Measurements from ENCODE around the gene EHMT1. TPM values are rescaled to one million over a fixed set of nuclear protein-coding genes. Genes with fewer than 3 reads are reported as not detected.
"Not testable (repeated sequence)": the region's sequence is repeated elsewhere in the genome, so short reads cannot be mapped to it uniquely, and the experiment has no call there.

EHMT1 gene
- total and polyA plus RNA-seq, 2 experiments from 2014 or later = 46.0 to 47.7 TPM

DNA sequence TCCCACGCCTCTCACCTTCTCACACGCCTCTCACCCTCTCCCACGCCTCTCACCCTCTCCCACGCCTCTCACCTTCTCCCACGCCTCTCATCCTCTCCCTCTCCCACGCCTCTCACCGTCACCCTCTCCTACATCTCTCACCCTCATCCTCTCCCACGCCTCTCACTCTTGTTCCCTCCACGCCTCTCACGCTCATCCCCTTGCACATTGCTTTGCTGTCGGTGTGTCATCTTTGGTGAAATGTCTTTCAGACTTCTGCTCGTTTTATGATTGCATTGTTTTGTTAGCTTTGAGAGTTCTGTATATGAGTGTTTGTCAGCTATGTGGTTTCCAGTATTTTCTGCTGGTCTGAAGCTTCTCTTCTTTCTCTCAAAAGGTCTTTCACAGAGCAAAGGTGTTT is 102.7 kb downstream of the EHMT1 start:
- H3K27ac ChIP-seq = no peak overlapping the region
- H3K36me3 ChIP-seq (replicated peaks; ENCODE audit: insufficient read depth, low read depth) = no peaks in the 10 kb centered on the region
- 93% methylated on average over 8 of the region's 12 CpGs for WGBS (ENCODE audit: low lambda C conversion rate, missing lambda C conversion rate)
- H3K4me1 ChIP-seq (ENCODE audit: insufficient read depth) = peaks cover 12% of the 10 kb centered on the region
- H3K79me2 ChIP-seq = peaks cover 42% of the 10 kb centered on the region
- TF ChIP-seq, protein P1, sequence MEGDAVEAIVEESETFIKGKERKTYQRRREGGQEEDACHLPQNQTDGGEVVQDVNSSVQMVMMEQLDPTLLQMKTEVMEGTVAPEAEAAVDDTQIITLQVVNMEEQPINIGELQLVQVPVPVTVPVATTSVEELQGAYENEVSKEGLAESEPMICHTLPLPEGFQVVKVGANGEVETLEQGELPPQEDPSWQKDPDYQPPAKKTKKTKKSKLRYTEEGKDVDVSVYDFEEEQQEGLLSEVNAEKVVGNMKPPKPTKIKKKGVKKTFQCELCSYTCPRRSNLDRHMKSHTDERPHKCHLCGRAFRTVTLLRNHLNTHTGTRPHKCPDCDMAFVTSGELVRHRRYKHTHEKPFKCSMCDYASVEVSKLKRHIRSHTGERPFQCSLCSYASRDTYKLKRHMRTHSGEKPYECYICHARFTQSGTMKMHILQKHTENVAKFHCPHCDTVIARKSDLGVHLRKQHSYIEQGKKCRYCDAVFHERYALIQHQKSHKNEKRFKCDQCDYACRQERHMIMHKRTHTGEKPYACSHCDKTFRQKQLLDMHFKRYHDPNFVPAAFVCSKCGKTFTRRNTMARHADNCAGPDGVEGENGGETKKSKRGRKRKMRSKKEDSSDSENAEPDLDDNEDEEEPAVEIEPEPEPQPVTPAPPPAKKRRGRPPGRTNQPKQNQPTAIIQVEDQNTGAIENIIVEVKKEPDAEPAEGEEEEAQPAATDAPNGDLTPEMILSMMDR (IDR thresholded peaks at IDR 0.05; ENCODE audit: poor library complexity) = no peak
- TF ChIP-seq EZH2 (IDR thresholded peaks at IDR 0.05; ENCODE audit: borderline replicate concordance) (no peak), EZH2phosphoT487 (IDR thresholded peaks at IDR 0.05; ENCODE audit: low read depth, severe bottlenecking, unreplicated experiment) (no peak)
- no peaks in the 10 kb centered on the region for H3K27me3 ChIP-seq
- H3K9me2 ChIP-seq (replicated peaks; ENCODE audit: insufficient read depth) = no peaks in the 10 kb centered on the region
- H3K4me3 ChIP-seq = no peak overlapping the region
- no peak overlapping the region for H3K4me2 ChIP-seq
- no peaks in the 10 kb centered on the region for H3K9me3 ChIP-seq (ENCODE audit: low read depth)
- DNase-seq (ENCODE audit: low spot score) = no peak
- H4K20me1 ChIP-seq (ENCODE audit: insufficient read depth, poor library complexity, severe bottlenecking) = peaks cover 22% of the 10 kb centered on the region
- no peak overlapping the region for H2AFZ ChIP-seq

DNA sequence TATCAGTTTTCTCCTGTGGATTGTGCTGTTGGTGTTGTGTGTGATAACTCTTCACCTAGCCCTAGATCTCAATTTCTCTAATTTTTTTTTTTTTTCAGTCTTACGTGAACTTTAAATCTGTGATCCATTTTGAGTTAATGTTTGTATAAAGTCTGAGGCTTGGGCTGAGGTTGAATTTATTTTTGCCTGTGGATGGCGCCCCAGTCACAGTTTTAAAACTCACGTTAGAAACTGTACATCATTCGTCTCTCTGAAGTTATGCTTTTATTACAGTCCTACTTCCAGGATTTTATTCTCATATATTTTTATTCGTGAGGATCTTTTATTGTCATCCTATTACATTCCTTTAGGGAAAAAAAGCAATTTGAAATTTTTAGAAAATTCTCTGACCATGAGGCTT is 103.1 kb downstream of the EHMT1 start:
- Histone ChIP-seq H3K4me3 (no peak overlapping the region), H4K20me1 (ENCODE audit: insufficient read depth, poor library complexity, severe bottlenecking) (peaks cover 22% of the 10 kb centered on the region), H3K79me2 (peaks cover 46% of the 10 kb centered on the region), H2AFZ (no peak overlapping the region), H3K4me1 (ENCODE audit: insufficient read depth) (peaks cover 12% of the 10 kb centered on the region), H3K27me3 (no peaks in the 10 kb centered on the region), H3K9me3 (ENCODE audit: low read depth) (no peaks in the 10 kb centered on the region), H3K9me2 (replicated peaks; ENCODE audit: insufficient read depth) (no peaks in the 10 kb centered on the region), H3K27ac (no peak overlapping the region), H3K36me3 (replicated peaks; ENCODE audit: insufficient read depth, low read depth) (no peaks in the 10 kb centered on the region), H3K4me2 (no peak overlapping the region)
- no peak for DNase-seq (ENCODE audit: low spot score)
- TF ChIP-seq EZH2phosphoT487 (IDR thresholded peaks at IDR 0.05; ENCODE audit: low read depth, severe bottlenecking, unreplicated experiment) (no peak), EZH2 (IDR thresholded peaks at IDR 0.05; ENCODE audit: borderline replicate concordance) (no peak)
- TF ChIP-seq, protein P1 (IDR thresholded peaks at IDR 0.05; ENCODE audit: poor library complexity) = peak; percentile 22
- WGBS (ENCODE audit: low lambda C conversion rate, missing lambda C conversion rate) = 86% methylated on average over 5 of the region's 5 CpGs

DNA sequence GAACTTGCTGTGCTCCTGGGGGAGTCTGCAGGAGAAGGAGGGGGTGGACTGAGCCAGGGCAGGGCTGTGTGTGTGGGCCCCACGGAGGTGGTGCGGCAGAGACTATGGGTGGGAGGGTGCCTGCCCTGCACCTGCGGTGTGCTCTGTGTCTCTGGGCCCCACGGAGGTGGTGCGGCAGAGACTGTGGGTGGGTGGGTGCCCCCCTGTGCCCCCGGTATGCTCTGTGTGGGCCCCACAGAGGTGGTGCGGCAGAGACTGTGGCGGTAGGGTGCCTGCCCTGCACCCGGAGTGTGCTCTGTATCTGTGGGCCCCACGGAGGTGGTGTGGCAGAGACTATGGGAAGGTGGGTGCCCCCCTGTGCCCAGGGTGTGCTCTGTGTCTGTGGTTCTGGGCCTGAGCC is 103.7 kb downstream of the EHMT1 start:
- Histone ChIP-seq H3K4me2 (no peak overlapping the region), H3K27ac (no peak overlapping the region), H3K36me3 (replicated peaks; ENCODE audit: insufficient read depth, low read depth) (no peaks in the 10 kb centered on the region), H3K9me2 (replicated peaks; ENCODE audit: insufficient read depth) (no peaks in the 10 kb centered on the region), H3K4me1 (ENCODE audit: insufficient read depth) (peaks cover 12% of the 10 kb centered on the region), H3K9me3 (ENCODE audit: low read depth) (no peaks in the 10 kb centered on the region), H3K79me2 (peaks cover 52% of the 10 kb centered on the region), H3K4me3 (no peak overlapping the region), H2AFZ (no peak overlapping the region), H3K27me3 (no peaks in the 10 kb centered on the region), H4K20me1 (ENCODE audit: insufficient read depth, poor library complexity, severe bottlenecking) (peaks cover 26% of the 10 kb centered on the region)
- DNase-seq (ENCODE audit: low spot score) = no peak
- no peak for TF ChIP-seq EZH2phosphoT487 (IDR thresholded peaks at IDR 0.05; ENCODE audit: low read depth, severe bottlenecking, unreplicated experiment)
- TF ChIP-seq, protein P1 (IDR thresholded peaks at IDR 0.05; ENCODE audit: poor library complexity) = no peak
- TF ChIP-seq EZH2 (IDR thresholded peaks at IDR 0.05; ENCODE audit: borderline replicate concordance) = no peak
- 90% methylated on average over 8 of the region's 10 CpGs for WGBS (ENCODE audit: low lambda C conversion rate, missing lambda C conversion rate)

DNA sequence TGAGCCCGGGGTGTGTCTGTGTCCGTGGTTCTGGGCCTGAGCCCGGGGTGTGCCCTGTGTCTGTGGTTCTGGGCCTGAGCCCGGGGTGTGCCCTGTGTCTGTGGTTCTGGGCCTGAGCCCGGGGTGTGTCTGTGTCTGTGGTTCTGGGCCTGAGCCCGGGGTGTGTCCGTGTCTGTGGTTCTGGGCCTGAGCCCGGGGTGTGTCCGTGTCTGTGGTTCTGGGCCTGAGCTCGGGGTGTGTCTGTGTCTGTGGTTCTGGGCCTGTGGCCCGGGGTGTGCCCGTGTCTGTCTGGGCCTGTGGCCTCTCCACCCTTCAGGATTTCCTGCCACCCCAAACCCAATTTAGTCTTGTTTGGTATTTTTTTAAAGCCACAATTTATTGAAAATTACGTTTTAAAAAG is 104.6 kb downstream of the EHMT1 start:
- not testable (repeated sequence) for H3K9me2 ChIP-seq (replicated peaks; ENCODE audit: insufficient read depth); DNase-seq (ENCODE audit: low spot score); H3K9me3 ChIP-seq (ENCODE audit: low read depth); H2AFZ ChIP-seq; H3K4me3 ChIP-seq; H3K27me3 ChIP-seq; H3K36me3 ChIP-seq (replicated peaks; ENCODE audit: insufficient read depth, low read depth)
- H3K4me2 ChIP-seq = peak overlapping the region; percentile 23
- WGBS (ENCODE audit: low lambda C conversion rate, missing lambda C conversion rate) = 68% methylated on average over 4 of the region's 13 CpGs
- peak overlapping the region; percentile 76 for H3K27ac ChIP-seq
- H3K4me1 ChIP-seq (ENCODE audit: insufficient read depth) = peaks cover 12% of the 10 kb centered on the region
- peaks cover 61% of the 10 kb centered on the region for H3K79me2 ChIP-seq
- H4K20me1 ChIP-seq (ENCODE audit: insufficient read depth, poor library complexity, severe bottlenecking) = peaks cover 26% of the 10 kb centered on the region
